Endothelial cell of umbilical vein (primary cell): ENCODE data around the gene MID1. TPM values are rescaled to one million over a fixed set of nuclear protein-coding genes. Genes with fewer than 3 reads are reported as not detected.

Source experiments
- BruUV-seq: library from RNA; stranded (reverse); fragments of 400-500 nt; replicated peaks from 2 replicates; lab custom pipeline; 2021; lab: Mats Ljungman, UMichigan
- CTCF ChIA-PET: fragments of 300-600, 350-600 bp; sonication (Branson Sonifier 250); formaldehyde crosslinking; loops from one replicate; lab custom pipeline; 2021; ENCODE audit warnings: antibody characterized with exemption, inconsistent platforms; lab: Charles Lee
- POLR2A ChIA-PET: fragments of 300-600, 350-600 bp; sonication (Branson Sonifier 250); formaldehyde crosslinking; loops from one replicate; lab custom pipeline; 2021; ENCODE audit warnings: antibody characterized with exemption, inconsistent platforms; lab: Charles Lee
- DNase-seq: peaks from one replicate; pipeline ENCODE4 v3.0.0-alpha.2; 2011; ENCODE audit warnings: low read depth, low spot score
- FAIRE-seq: peaks from 2 replicates; lab custom pipeline; 2011; peaks lifted over from hg19 to GRCh38; lab: Jason Lieb, UNC
- H2AFZ ChIP-seq: 2 replicates; pipeline ENCODE4 v1.6.0; 2012; ENCODE audit warnings: low read depth, low read length, control low read depth, inconsistent platforms
- H3K27ac ChIP-seq: 2 replicates; pipeline ENCODE4 v1.5.1; 2011; ENCODE audit warnings: low read depth, mild to moderate bottlenecking, control low read depth, low read length, moderate library complexity; ENCODE audit not compliant: insufficient read depth
- H3K27me3 ChIP-seq, 2 experiments: 2 replicates each; pipeline versions ENCODE4 v1.6.0 to v1.6.1; 2011; ENCODE audit warnings: low read length in 2 of 2, mixed read lengths in 1 of 2; ENCODE audit not compliant: control insufficient read depth in 2 of 2, insufficient read depth in 2 of 2
- H3K36me3 ChIP-seq, 2 experiments: 2 replicates in 1 of 2; 3 replicates in 1 of 2; pipeline ENCODE4 v1.5.1; 2011; ENCODE audit warnings: low read length in 2 of 2, mild to moderate bottlenecking in 1 of 2, moderate library complexity in 1 of 2; ENCODE audit not compliant: control insufficient read depth in 2 of 2, insufficient read depth in 2 of 2; ENCODE audit errors: extremely low read depth in 1 of 2
- H3K4me1 ChIP-seq: 3 replicates; pipeline ENCODE4 v1.5.1; 2011; ENCODE audit warnings: mild to moderate bottlenecking, low read length; ENCODE audit not compliant: control insufficient read depth, insufficient read depth; ENCODE audit errors: extremely low read depth
- H3K4me2 ChIP-seq: 2 replicates; pipeline ENCODE4 v1.6.1; 2011; ENCODE audit warnings: low read length, control low read depth, mixed read lengths; ENCODE audit not compliant: insufficient read depth
- H3K4me3 ChIP-seq, 3 experiments: fragments of 200-600 bp in 1 of 3; sonication (generic), shearing (Covaris generic) in 1 of 3; replicated peaks in 1 of 3; 2 replicates each; pipeline ENCODE4 v1.5.1; 2011 to 2016; ENCODE audit warnings: control low read depth in 3 of 3, low read length in 3 of 3, mild to moderate bottlenecking in 2 of 3, inconsistent platforms in 1 of 3, low read depth in 1 of 3, moderate library complexity in 1 of 3; ENCODE audit not compliant: insufficient read depth in 1 of 3
- H3K79me2 ChIP-seq: 2 replicates; pipeline ENCODE4 v1.6.0; 2012; ENCODE audit warnings: low read length, inconsistent platforms; ENCODE audit not compliant: control insufficient read depth, insufficient read depth
- H3K9ac ChIP-seq: replicated peaks from 2 replicates; pipeline ENCODE3; 2011; ENCODE audit warnings: low read length, control low read depth; ENCODE audit not compliant: insufficient read depth; ENCODE audit errors: extremely low read depth
- H3K9me1 ChIP-seq: replicated peaks from 3 replicates; pipeline ENCODE4 v1.6.0; 2011; ENCODE audit warnings: mild to moderate bottlenecking, low read length; ENCODE audit not compliant: control insufficient read depth, insufficient read depth; ENCODE audit errors: extremely low read depth
- H3K9me3 ChIP-seq: replicated peaks from 2 replicates; pipeline ENCODE4 v1.5.1; 2012; ENCODE audit warnings: low read length, inconsistent platforms; ENCODE audit not compliant: control insufficient read depth, insufficient read depth
- H4K20me1 ChIP-seq: replicated peaks from 2 replicates; pipeline ENCODE3; 2011; ENCODE audit warnings: mild to moderate bottlenecking, low read length; ENCODE audit not compliant: control insufficient read depth, insufficient read depth; ENCODE audit errors: extremely low read depth
- EZH2 ChIP-seq: IDR thresholded peaks from 2 replicates; pipeline ENCODE4 v1.6.1; 2012; ENCODE audit warnings: borderline replicate concordance, low read depth, mild to moderate bottlenecking, moderate library complexity, low read length, inconsistent platforms; ENCODE audit not compliant: severe bottlenecking
- FOS ChIP-seq: IDR thresholded peaks from 2 replicates; pipeline ENCODE4 v1.6.1; 2011; ENCODE audit warnings: mild to moderate bottlenecking, low read length, moderate library complexity, borderline replicate concordance; ENCODE audit not compliant: insufficient read depth
- GATA2 ChIP-seq: IDR thresholded peaks from 2 replicates; pipeline ENCODE4 v1.7.0; 2011; ENCODE audit warnings: low read depth, mild to moderate bottlenecking, moderate library complexity, mixed read lengths, low read length; ENCODE audit not compliant: insufficient read length, insufficient read depth
- JUN ChIP-seq: IDR thresholded peaks from 2 replicates; pipeline ENCODE4 v1.6.1; 2011; ENCODE audit warnings: borderline replicate concordance, low read depth; ENCODE audit not compliant: insufficient read length, insufficient read depth
- MAX ChIP-seq: IDR thresholded peaks from 2 replicates; pipeline ENCODE4 v1.6.1; 2011; ENCODE audit not compliant: insufficient read depth, insufficient read length
- MYC ChIP-seq: IDR thresholded peaks from one replicate; pipeline ENCODE4 v1.6.1; 2011; ENCODE audit warnings: mild to moderate bottlenecking, low read depth, low read length
- POLR2A ChIP-seq: IDR thresholded peaks from 2 replicates; pipeline ENCODE4 v1.6.1; 2012; ENCODE audit warnings: low read depth, mild to moderate bottlenecking, control low read depth, low read length
- POLR2AphosphoS5 ChIP-seq: IDR thresholded peaks from 2 replicates; pipeline ENCODE4 v1.6.1; 2012; ENCODE audit warnings: low read depth, mild to moderate bottlenecking, control low read depth, low read length, moderate library complexity; ENCODE audit not compliant: insufficient read depth
- dilution Hi-C: fragments of 300-500 bp; cut with MboI; formaldehyde crosslinking; loops from one replicate; pipeline ENCODE4 v1.15.0; 2019; ENCODE audit warnings: low sequenced_read_pairs; ENCODE audit not compliant: extremely low pct_ligation_motif_present
- intact Hi-C: fragments of 100-400 bp; cut with micrococcal nuclease; formaldehyde crosslinking; loops from one replicate; pipeline ENCODE4 v1.10.0; 2022
- polyA plus RNA-seq, 4 experiments: library from polyadenylated mRNA; depleted of rRNA in 3 of 4; stranded (reverse) in 3 of 4; unstranded in 1 of 4; fragments of >200 nt; gene quantifications; 2 replicates each; pipeline versions ENCODE4 v1.2.1 to v1.2.3, GENCODE V29; 2011 to 2012; ENCODE audit warnings: missing spikeins in 1 of 4
- total RNA-seq: library from RNA; stranded (reverse); gene quantifications from 2 replicates; pipeline ENCODE4 v1.2.3, GENCODE V29; 2021
- TF ChIP-seq, protein P1 (sequence below), 2 donors: IDR thresholded peaks; 1 replicate in 1 of 2; 2 replicates in 1 of 2; pipeline ENCODE4 v1.5.1; 2011; ENCODE audit warnings: low read length in 2 of 2, mild to moderate bottlenecking in 2 of 2, moderate library complexity in 2 of 2, control low read depth in 1 of 2, inconsistent platforms in 1 of 2, low read depth in 1 of 2; ENCODE audit not compliant: insufficient read depth in 1 of 2; ENCODE audit errors: extremely low read depth in 1 of 2

Gene MID1
- total and polyA plus RNA-seq, 2 donors (not counting 3 experiments of a cell fraction or from before 2014, with no cell fraction given): 21.3 to 29.8 TPM

DNA sequence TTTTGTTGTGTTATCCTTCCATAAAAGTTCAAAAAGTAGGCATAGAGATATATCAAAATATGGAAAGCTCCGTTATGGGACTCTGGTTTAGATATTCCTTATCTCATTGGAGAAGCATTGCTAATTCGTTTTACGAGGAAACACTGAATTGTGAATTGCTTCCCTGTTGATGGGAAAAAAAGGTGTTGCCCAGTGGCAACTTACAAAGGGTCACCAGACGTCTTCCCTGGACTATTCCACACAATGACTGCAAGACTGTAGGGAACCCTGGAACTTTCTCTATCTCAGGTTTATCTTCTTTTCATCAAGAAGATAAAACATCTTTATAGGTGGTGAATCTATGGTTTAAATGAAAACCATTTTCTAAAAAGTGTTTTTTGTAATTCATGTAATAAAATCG lies 137.7 kb downstream of the MID1 start:
- no peak for FAIRE-seq
- Histone ChIP-seq H3K4me1 (peaks cover 25% of the 10 kb centered on the region), H3K9ac (peak overlapping the region; percentile 61), H3K9me3 (no peaks in the 10 kb centered on the region), H3K36me3 (no peaks in the 10 kb centered on the region), H3K27me3 (no peaks in the 10 kb centered on the region), H4K20me1 (no peaks in the 10 kb centered on the region), H3K4me3 (peak overlapping the region in 1 of 3 experiments; percentile 8), H3K27ac (peak overlapping the region; percentile 97), H3K79me2 (no peaks in the 10 kb centered on the region), H3K9me1 (no peaks in the 10 kb centered on the region), H2AFZ (no peak overlapping the region), H3K4me2 (peak overlapping the region; percentile 52)
- dilution Hi-C loops (no loop called here), intact Hi-C loops (loop anchor here (1.0 to 10.0 kb wide), 5 partner anchors 14 to 132 kb away; no protein-coding TSS in a partner anchor)
- BruUV-seq: TSS peak; percentile 32
- POLR2A ChIA-PET: no interaction called here
- no peak for DNase-seq
- no peak for TF ChIP-seq FOS
- TF ChIP-seq MAX: no peak
- no peak for TF ChIP-seq JUN
- no peak for TF ChIP-seq POLR2A
- CTCF ChIA-PET: interaction anchor here (1.8 kb wide), 1 partner anchor 115 kb away, joined by 6 read pairs; no protein-coding TSS in a partner anchor

DNA sequence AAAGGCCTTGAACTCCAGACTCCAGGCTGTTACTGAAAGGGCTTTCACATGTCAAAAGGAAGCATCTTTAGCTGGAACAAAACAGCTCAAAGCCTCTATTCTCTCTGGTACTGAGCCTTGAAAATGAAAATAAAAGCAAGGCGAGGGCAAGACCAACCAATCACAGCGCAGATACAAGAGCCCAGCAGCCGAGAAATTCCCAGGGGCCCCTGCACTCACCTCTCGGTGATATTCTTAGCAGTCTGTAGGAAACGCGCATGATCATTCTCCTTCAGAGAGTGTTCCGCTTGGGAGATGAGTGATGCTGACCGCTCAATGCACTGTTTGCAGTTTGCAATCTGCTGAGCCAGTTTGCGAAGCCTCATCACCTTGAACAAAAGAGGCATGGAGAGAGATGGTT lies 138.1 kb downstream of the MID1 start:
- Histone ChIP-seq H3K9me1 (no peaks in the 10 kb centered on the region), H3K79me2 (no peaks in the 10 kb centered on the region), H3K27ac (peak overlapping the region; percentile 97), H3K36me3 (no peaks in the 10 kb centered on the region), H2AFZ (no peak overlapping the region), H3K9ac (no peak overlapping the region), H3K27me3 (no peaks in the 10 kb centered on the region), H3K4me3 (no peak overlapping the region), H3K4me2 (peak overlapping the region; percentile 52), H4K20me1 (no peaks in the 10 kb centered on the region), H3K9me3 (no peaks in the 10 kb centered on the region), H3K4me1 (peaks cover 25% of the 10 kb centered on the region)
- TF ChIP-seq EZH2 (no peak), GATA2 (no peak), FOS (no peak), JUN (no peak), POLR2AphosphoS5 (no peak), MAX (no peak), MYC (no peak), POLR2A (no peak)
- TF ChIP-seq, protein P1, sequence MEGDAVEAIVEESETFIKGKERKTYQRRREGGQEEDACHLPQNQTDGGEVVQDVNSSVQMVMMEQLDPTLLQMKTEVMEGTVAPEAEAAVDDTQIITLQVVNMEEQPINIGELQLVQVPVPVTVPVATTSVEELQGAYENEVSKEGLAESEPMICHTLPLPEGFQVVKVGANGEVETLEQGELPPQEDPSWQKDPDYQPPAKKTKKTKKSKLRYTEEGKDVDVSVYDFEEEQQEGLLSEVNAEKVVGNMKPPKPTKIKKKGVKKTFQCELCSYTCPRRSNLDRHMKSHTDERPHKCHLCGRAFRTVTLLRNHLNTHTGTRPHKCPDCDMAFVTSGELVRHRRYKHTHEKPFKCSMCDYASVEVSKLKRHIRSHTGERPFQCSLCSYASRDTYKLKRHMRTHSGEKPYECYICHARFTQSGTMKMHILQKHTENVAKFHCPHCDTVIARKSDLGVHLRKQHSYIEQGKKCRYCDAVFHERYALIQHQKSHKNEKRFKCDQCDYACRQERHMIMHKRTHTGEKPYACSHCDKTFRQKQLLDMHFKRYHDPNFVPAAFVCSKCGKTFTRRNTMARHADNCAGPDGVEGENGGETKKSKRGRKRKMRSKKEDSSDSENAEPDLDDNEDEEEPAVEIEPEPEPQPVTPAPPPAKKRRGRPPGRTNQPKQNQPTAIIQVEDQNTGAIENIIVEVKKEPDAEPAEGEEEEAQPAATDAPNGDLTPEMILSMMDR (IDR thresholded peaks at IDR 0.05; ENCODE audit: extremely low read depth in 1 of 2, insufficient read depth in 1 of 2, low read depth in 1 of 2, low read length in 2 of 2): no peak
- intact Hi-C loops (loop anchor here (2.0 to 10.0 kb wide), 3 partner anchors 31 to 133 kb away; no protein-coding TSS in a partner anchor), dilution Hi-C loops (no loop called here)
- POLR2A ChIA-PET: no interaction called here
- CTCF ChIA-PET: interaction anchor here (1.8 kb wide), 1 partner anchor 115 kb away, joined by 6 read pairs; no protein-coding TSS in a partner anchor
- peak; percentile 55 for DNase-seq
- no peak for FAIRE-seq
- BruUV-seq: no TSS peak
